Stomach (tissue), 4 donors: ENCODE data around the gene AKNA.

ENCODE experiments used
- CTCF ChIP-seq, 7 experiments: fragments of 450-650 bp in 4 of 7; fragments of 200-600 bp in 3 of 7; sonication (generic) in 3 of 7; IDR thresholded peaks; one replicate each; pipeline ENCODE4 v1.5.1; 2016 to 2019; ENCODE audit warnings: antibody characterized with exemption in 7 of 7, control low read depth in 2 of 7, mild to moderate bottlenecking in 1 of 7
- POLR2A ChIP-seq, 4 donors: fragments of 450-650 bp; IDR thresholded peaks; one replicate each; pipeline ENCODE4 v1.6.1; 2016; ENCODE audit warnings: antibody characterized with exemption in 4 of 4, control low read depth in 2 of 4, mild to moderate bottlenecking in 1 of 4, moderate library complexity in 1 of 4
- POLR2AphosphoS5 ChIP-seq, 3 donors: sonication (generic); formaldehyde crosslinking; IDR thresholded peaks; one replicate each; pipeline ENCODE4 v1.6.1; 2016; ENCODE audit warnings: antibody characterized with exemption in 3 of 3

GRCh38 chr9:114289571-114290481, 98.0 kb downstream of the AKNA start:
- no peak for TF ChIP-seq POLR2A (IDR thresholded peaks at IDR 0.05)
- no peak for TF ChIP-seq CTCF (IDR thresholded peaks at IDR 0.05)
- TF ChIP-seq POLR2AphosphoS5 (IDR thresholded peaks at IDR 0.05), result no peak
